Measurements from ENCODE around the gene ANKH.

ANKH gene

DNA sequence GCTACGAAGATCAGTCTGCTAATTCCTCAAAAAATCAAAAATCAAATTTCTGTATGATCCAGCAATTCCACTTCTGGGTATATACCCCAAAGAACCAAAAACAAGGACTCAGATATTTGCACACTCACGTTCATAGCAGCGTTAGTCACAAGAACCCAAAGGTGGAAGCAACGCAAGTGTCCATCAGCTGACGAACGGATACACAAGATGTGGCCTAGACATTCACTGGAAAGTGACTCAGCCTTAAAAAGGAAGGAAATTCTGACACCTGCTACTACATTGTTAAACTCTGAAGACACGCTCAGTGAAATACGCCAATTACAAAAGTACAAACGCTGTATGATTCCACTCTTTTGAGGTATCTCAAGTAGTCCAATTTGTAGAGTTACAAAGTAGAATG is 113.7 kb downstream of the ANKH start:
- DNase-seq = no peak

DNA sequence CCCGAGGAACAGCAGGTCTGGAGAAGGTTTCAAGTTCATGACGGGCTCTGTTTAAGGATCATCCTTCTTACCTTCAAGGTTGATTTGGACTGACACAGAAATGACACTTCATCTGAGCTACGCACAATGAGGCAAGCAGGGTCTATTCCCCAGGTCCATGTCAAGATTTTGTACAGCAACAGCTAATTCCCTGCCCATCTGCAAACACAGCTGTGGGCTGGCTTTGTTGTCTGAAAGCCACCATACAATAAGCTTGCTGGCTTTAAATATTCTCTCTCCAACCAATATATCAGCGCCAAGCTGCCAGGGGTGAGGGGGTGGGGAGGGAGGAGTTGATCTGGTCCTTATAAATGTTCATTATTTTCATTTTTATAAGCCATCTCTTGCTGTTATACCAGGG is 115.1 kb downstream of the ANKH start:
- DNase-seq = no peak

DNA sequence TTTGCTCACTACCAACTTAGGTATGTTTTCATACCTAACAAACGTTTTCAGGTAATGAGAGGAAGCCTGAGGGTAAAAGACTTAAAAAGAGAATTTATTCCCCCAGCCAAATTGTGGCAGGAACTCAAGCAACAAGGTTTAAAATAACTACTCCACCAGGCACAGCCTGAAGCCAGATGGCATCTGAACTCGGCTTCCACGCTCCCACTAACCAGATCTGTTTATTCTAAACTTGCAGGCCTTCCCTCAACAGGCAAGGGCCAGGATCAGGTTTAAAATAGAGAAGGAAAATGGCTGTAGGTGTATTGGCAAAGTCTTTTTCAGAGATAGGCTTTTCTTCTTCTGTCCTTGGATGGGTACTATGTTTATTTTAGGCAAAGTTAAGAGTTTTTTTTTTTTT is 117.6 kb downstream of the ANKH start:
- no peak for DNase-seq

DNA sequence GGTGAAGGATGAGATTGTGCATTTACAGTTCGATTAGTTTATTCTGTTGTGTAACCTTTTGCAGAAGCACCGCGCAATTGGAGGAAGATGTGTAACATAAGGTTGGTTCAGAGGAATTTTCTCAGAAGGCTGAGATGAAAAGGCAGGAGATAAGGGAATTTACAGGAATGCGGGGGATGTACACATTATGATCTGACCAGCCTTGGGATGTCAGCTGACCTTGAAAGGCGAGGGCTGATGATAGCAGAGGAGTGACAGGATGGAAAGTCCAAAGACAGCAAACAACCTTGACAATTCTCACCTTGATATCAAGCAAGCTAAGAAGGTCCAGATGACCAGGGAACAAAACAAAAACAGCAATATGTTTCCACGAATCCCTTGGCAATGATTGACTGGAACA is 118.3 kb downstream of the ANKH start:
- DNase-seq = no peak

DNA sequence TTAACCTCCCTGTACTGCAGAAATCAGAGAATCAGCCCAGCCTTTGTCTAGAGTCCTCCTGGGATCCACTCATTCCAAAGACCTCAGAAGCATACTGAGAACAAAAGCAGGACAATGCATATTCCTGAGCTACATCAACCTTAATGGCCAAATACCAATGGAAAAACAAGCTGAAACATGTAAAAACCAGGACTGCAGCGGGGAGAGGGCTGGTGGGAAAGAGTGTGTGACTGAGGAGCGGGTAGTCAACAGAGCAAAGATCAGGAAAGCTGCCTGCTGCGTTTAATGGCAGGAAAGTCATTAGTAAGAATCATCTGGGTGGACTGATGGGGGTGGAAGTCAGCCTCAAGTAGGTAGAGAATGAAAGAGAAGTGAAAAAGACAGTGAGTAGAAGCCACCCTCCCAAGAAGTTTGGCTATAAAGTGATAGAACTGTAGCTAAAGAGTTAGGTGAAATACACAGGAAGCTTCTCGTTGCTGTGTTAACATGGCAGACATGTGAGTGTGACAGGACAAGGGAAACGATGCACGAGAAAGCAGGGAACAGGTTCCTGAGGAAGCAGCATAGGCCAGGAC is 119.0 kb downstream of the ANKH start:
- no peak for DNase-seq

DNA sequence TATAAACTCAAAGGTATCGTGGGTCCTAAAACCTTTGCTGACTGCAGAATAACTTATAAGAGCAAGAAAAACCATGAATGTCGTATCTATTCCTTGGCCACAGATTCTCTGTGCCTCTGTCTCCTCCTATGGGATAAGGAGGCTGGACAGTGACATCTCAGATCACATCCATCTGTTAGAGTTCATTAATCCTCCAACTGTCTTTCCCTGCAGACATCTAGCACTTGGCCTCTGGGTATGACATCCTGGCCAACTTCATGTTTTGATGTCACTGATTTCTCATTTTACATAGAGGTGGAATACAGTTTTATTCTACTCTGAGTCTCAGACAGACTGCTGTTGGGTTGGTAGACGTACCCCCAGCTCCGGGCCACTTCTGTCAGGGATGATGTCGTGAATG is 120.9 kb downstream of the ANKH start:
- DNase-seq = no peak

DNA sequence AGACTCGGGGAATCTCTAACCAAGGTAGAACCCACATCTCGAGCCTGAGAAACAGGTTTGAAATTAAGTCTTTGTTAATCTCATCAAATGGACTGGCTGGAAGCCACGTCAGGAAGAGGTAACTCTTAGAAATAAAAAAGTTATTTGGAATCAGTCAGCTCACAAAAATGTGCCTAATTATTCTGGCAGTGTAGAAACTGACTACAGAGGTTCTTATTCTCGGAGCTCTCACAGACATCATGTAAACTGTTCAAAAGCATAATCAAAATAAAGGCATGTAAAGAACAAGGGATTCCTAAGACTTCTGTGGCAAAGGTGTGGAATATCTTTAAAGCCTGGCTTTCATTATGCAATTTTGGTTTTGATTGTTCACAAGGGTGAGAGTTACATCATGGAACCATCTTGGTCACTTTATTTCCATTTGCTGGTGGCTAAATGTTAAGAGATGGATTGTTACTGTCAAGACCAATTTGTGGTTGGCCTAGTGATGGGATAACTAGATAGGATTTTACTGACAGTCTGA is 121.9 kb downstream of the ANKH start:
- no peak for DNase-seq

DNA sequence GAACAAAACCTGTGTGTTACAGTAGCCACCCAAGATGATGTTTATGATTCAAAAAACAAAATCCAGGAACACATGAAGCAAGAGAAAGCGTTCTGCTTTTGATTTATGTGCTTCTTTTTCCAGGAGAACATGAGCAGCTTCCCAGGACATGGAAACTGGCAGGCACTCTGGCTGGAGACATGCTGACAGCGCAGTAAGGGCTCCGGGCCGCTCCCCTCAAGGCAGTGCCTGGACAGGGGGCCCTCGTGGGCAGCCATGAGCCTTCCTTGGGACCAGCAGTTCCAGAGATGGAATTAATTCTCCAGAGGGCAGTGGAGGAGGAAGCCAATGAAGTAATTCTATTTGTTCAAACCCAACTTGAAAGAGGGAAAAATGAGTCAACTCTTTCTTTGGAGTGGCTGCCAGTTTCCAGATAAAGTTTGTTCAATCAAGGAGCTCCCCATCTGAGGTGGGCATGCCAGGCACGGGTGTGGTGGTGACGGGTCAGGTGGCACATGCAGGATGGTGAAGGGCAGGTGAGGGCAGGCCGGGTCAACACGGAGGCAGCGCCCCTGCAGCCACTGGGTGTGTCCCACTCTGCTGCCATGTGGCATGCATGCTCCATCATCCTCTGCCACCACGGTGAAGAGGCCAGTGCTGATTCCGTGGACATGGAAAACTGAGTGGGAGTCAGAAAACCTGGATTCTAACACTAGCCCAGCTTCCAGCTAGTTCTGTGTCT is 123.2 kb downstream of the ANKH start:
- DNase-seq = no peak

DNA sequence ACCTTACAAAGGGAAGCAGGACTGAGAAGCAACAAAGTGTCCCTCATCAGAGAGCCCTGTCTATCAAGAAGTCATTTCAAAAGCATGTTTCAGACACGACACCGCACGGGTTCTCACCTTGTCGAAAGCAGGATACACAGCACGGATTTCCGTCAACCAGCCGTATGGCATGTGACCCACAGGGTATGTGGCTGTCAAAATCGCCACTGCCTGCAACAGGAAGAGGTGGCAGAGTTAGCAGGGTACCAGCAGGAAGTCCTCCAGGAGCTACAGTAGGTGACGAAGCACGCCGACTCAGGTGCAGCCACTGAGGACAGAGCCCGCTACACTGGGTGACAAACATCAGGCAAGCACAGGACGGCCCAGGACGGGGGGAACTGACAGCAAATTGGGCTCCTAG is 125.8 kb downstream of the ANKH start:
- peak; percentile 27 for DNase-seq

DNA sequence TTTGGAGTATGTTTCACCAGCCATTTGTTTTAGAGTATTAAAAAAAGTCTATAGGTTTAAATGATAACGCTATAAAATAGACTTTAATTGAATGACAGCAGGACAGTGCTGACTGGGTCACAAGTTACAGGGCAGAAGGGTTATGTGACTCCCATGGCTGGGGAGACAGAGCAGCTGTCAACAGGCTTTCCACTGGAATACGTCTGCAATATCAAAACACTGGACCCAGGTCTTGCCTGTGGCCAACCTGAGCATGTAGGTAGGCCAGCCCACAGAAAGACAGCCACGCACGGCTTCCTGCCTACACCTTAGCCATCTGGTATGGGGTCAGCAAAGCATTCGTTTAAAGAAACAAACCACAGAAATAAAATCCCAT is 126.4 kb downstream of the ANKH start:
- DNase-seq = no peak

DNA sequence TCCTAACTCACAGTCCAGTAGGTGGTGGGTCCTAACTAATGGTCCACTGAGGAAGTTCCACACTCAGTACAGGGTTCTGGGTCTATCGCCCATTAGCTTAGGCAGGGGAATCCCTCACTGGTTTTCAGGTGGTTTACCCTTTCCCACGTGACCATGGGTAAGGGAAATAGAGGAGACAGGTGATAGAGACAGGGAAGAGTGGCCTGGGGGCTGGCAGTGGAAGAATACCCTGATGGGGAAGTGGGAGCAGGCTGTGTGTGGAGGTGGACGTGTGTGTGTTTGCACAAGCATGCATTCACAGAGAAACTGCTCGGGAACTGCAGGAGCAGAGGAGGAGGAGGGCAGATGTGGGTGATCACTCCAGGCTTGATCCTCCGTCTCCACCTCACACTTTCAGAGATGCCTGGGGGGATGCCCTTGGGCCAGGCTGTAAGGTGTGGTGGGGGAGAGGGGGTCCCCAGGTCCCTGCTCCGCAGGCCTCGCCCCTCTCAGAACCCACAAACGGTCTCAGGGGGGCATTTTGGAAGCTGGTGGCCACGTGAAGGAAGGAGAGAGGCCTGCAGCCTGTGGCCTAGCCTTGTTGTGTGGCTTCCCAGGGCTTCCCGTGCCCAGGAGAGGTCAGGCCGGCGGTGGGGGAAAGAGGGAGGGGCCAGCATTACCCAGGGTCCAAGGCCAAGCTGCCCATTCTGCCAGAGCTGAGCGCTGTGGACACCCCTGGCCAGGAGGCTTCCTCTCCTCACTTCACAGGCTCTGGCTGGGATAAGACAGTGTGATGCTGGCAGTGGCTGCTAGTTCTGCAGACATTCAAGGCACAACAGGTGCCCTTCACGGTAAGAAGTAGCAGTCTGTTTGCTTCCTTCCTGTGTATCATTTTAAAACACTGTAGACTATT is 127.0 kb downstream of the ANKH start:
- no peak for DNase-seq

DNA sequence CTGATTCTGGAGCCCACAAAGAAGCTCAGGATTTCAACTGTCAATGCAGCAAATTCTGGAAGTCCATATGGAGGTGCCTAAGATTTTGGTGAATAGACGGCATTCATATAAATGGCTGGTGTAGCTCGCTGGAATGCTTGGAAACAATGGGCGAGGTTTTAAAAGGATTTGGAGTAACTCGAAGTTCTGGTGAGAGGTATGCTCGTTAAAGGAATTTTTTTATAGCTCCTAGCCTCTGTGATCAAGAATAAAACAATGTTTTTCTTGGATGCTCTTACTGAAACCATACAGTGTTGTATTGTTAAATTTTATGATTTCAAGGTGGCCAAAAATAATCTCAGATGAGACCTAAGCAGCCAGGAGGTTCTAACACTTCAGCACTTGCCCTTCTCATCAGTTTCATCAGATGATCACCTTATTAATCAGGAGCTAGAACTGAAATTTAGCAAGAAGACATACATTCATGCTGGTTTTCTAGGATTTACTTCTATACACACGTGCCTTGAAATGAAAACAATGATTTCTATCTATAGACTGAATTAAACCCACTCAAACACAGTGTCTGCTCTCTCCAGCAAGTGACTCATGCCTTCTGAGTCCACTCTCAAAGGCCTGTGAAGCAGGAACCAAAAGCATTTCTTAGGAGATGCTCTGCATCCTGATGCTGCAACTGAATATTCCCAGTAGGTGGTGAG is 127.8 kb downstream of the ANKH start:
- DNase-seq = no peak

DNA sequence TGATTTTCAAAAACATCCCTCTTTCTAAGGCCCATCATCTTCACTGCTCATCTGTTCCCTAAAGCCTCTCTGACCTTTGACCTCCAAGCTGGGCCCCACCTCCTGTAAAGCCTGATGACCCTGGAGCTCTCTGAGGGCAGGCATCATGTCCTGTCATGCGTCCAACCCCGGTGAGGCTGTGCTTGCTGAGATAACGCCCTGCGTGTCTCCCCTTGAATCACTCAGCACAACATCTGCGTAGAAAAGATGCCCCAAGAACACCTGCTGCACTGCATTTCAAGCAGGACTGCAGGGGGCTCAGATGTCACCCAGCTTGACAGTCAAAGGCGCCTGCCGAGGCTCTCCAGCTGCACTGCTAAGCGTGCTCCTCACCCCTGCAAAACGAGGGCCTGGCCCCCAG is 129.1 kb downstream of the ANKH start:
- DNase-seq = no peak

DNA sequence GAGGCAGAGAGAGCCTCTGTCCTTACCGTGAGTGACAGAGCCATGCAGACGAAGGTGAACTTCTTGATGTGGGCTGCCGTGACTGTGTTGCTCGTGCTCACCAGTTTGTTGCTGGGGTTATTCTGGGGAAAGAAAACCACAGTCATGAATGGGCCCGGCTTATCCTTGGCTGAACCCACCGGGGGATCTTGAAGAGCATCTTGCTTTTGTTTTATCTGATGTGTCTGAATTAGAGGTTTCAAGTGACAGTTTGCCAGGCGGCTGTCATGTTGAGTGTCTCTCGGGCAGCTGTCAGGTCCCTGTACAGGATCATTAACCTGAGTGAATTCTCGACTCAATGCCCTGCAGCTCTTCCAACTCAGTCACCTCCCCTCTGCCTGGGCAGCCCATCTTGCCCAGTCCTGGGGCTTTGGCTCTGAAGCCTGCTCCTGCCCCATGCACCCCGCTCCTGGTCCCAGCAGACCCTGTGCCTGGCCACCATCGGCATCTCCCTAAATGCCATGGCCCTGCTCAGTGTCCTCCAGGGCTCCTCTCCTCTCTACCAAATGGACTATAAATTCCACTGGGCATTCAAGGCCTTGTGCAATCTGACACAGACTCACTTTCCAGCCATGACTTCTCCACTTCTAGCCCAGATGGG is 129.7 kb downstream of the ANKH start:
- DNase-seq = no peak

DNA sequence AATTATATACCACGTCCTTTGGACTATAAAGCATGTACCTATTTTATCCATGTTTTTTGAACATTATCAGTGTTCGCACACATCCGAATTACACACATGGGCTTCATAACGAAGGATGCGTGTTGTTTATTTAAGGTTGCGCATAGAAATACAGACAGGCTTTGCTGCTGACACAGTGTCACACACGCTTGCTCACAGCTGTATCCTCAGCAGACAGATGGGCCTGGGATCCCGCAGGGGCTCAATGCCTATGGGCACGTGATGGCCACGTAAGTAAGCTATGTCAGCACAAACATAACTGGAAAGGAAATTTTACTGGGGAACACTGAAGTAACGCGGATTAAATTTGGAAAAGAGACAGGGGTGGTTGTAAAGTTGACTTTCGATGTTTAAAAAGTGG is 130.4 kb downstream of the ANKH start:
- DNase-seq = no peak

DNA sequence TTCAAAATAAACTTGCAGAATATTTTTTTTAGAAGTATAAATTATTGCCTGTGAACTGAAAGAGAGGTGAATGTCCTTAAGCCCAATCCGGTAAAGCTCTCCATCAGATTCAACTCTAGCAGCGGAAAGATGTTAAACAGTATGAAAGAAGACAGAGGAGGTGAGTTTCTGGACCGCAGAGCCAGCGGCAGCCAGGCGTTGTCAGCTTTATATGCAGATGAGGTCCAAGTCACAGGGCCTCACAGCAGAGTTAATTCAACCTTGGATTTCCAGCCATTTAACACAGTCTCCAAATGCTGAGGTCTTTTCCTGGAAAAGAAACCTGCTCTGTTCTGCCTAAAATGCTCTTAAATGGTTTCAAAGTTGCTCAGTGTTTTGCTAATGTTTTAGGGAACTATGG is 131.6 kb downstream of the ANKH start:
- DNase-seq = no peak

DNA sequence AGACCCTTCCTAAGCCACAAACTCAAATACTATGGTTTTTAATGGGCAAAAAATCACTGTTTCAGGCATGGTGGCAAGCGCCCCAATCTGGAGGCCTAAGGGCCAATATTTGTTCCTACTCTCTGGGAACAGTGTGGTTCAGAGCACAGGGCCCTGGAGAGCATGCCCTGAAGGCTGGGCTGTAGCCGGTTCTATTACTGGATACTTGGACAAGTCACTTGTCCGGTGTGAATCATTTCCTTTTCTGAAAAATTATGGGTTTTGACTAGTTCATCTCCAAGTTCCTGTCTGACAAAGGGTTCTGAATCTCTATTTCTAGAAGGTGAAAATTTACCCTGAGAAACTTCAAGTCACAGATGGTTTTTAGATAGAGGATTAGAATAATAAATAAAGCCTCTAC is 132.0 kb downstream of the ANKH start:
- no peak for DNase-seq

DNA sequence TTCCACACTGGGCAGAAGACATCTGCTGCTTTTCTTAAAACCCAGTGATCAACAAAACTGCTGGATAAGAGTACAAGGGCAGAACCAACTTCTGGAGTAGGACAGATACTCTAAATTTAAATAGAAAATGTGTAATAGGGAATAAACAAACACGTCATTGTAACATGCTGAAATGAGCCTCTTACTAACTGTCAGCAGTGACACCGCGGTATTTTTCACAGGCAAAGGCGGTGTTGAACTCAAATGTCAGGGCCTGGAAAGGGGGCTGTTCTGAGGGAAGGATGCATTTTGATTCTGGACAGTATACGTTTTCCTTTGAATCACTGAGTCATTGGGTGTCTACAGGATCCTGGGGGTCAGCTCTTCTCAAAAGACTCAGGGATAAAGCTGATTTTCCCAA is 133.5 kb downstream of the ANKH start:
- no peak for DNase-seq

DNA sequence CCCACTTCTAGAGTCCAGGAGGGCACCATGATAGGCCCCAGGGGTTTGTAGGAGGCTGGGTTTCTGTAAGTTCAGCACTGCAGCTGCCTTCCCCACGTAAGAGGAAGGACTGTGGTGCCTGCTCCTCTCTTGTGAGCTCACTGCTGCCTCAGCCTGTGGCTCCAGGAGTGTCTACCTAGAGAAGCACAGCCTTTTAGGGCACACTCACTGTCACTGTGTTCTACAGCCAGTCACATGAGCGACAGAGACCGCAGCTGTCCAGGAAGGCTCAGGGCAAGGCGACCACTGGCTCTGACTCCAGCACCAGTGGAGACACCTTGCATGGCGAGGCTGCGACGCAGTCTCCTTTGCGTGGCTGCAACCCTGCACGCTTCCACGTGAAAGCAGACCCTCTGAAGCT is 134.3 kb downstream of the ANKH start:
- DNase-seq = no peak

DNA sequence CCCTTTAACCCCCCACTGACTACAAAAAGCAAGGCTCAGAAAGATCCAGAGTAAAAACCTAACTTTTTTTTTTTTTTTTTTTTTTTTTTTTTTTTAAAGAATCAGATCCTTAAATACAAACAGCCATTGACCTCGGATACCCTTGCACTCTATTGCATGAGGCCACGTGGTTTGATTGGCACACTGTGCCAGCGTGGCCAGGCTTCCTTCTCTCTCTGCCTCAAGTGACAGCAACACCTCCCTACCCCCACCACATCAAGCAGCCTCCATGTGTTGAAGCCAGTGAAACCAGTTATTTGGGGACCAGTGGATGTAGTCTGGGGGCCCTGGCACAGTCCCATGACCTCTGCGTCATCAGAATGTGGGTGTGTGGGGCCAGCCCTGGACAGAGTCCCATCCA is 135.6 kb downstream of the ANKH start:
- DNase-seq = no peak

DNA sequence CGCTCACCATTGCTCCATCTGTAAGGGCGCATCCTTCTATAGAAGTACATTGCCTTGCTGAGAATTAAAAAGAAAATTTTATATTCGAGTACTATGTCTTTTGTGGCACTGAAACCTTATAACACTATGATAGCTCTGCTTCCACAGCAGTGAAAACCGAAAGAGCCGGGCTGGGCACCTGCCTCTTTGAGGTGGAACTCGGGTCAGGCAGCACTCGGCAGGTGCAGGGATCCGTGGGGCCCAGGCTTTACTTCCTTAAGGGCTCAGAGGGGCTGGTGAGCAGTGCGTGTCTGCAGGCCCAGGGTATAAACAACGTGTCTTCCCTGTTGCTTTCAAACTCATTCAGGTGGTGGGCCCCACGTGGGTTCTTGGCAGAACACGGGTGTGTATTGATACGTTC is 137.2 kb downstream of the ANKH start:
- no peak for DNase-seq

DNA sequence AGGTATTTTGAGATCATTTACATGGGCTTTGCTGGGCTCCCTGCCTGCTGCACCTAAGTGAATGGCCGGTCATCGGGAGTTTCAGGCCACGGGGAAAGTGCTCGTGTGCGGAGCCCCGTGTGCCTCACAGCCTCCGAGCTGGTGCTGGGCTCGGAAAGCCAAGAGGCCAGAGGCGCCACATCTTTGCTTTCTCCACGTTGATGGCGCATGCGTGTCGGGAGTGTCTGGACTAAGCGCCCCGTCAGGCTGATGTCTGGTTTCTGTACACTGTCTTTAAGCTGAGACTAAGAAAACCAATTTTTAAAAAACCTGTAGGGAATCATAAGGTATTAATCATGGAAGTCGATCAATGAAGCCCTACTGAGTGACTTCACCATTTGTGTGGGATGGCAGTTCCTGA is 137.9 kb downstream of the ANKH start:
- no peak for DNase-seq

DNA sequence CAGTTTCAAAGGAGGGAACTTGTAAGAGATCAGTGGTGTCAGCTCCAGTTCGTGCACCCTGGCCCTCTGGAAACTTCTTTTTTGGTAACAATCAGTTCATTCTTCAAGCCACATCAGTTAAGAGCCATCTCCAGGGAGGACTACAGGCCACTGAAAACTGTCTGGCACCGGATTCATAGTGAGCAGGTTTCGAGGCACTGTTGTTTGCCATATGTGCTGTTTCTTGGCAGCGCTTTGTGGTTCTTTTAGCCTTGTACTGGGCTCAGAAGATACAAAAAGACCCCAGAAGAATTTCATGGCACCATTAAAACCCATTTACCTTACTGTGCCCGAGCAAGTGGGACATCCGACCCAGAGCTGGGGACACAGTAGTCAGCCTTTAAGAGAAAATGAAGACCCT is 138.6 kb downstream of the ANKH start:
- no peak for DNase-seq
